NB4 (cell line): ENCODE measurements around the gene FCRLA.

Experiments used
- CTCF ChIP-seq: IDR thresholded peaks from one replicate; pipeline ENCODE4 v1.5.1; 2012; ENCODE audit warnings: low read depth, low read length
- MAX ChIP-seq: IDR thresholded peaks from 2 replicates; pipeline ENCODE4 v1.6.1; 2011; ENCODE audit warnings: low read depth, low read length
- MYC ChIP-seq: IDR thresholded peaks from 2 replicates; pipeline ENCODE4 v1.6.1; 2011; ENCODE audit warnings: low read depth, low read length
- POLR2A ChIP-seq: IDR thresholded peaks from 2 replicates; pipeline ENCODE4 v1.6.1; 2011; ENCODE audit warnings: mild to moderate bottlenecking; ENCODE audit not compliant: insufficient read length; ENCODE audit errors: extremely low read depth

- no peak for TF ChIP-seq CTCF
- no peak for TF ChIP-seq POLR2A
- TF ChIP-seq MAX, result no peak
- TF ChIP-seq MYC, result no peak
Measured at GRCh38 chr1:161706482-161707347, at the start of gene FCRLA.
